A673 (cell line): ENCODE data around the gene OTOGL.

Experiments
- CTCF ChIP-seq: fragments of 300-800, 200-600 bp; sonication (generic); conservative IDR thresholded peaks from 2 replicates; pipeline ENCODE4 v1.5.1; 2017; ENCODE audit warnings: low read depth, mild to moderate bottlenecking, antibody characterized with exemption, low read length, moderate library complexity, mixed read lengths
- EZH2 ChIP-seq: fragments of 200-600 bp; sonication (generic); IDR thresholded peaks from 2 replicates; pipeline ENCODE4 v1.6.1; 2017; ENCODE audit warnings: borderline replicate concordance, low read depth, mild to moderate bottlenecking, mixed read lengths, antibody characterized with exemption, low read length; ENCODE audit not compliant: poor library complexity, severe bottlenecking

- TF ChIP-seq EZH2 (no peak), CTCF (no peak)
Observed at GRCh38 chr12:80205960-80206359, 106.6 kb downstream of the OTOGL start.
